Liver (tissue), 9 donors: ENCODE measurements around the gene CHSY1. TPM values are rescaled to one million over a fixed set of nuclear protein-coding genes. Genes with fewer than 3 reads are reported as not detected.

Experiments used
- DNase-seq: peaks from one replicate; pipeline ENCODE4 v3.0.0-alpha.2; 2017; ENCODE audit warnings: low spot score
- H3K27ac ChIP-seq, 2 donors: one replicate each; pipeline ENCODE4 v1.7.0; 2013; ENCODE audit warnings: inconsistent platforms in 2 of 2, low read length in 2 of 2, control low read depth in 1 of 2, low read depth in 1 of 2, mild to moderate bottlenecking in 1 of 2
- H3K27me3 ChIP-seq, 4 donors: one replicate each; pipeline versions ENCODE4 v1.6.1 to v1.7.0; 2013; ENCODE audit warnings: low read length in 3 of 4, inconsistent platforms in 1 of 4, mild to moderate bottlenecking in 1 of 4, moderate library complexity in 1 of 4; ENCODE audit not compliant: control insufficient read depth in 4 of 4, insufficient read depth in 4 of 4
- H3K36me3 ChIP-seq, 4 donors: one replicate each; pipeline versions ENCODE4 v1.6.1 to v1.7.0; 2013; ENCODE audit warnings: low read length in 3 of 4, mild to moderate bottlenecking in 3 of 4, low read depth in 1 of 4, moderate library complexity in 1 of 4; ENCODE audit not compliant: control insufficient read depth in 4 of 4, insufficient read depth in 3 of 4
- H3K4me1 ChIP-seq, 4 donors: one replicate each; pipeline versions ENCODE4 v1.6.1 to v1.7.0; 2013; ENCODE audit warnings: low read length in 3 of 4, mild to moderate bottlenecking in 3 of 4, moderate library complexity in 1 of 4; ENCODE audit not compliant: control insufficient read depth in 4 of 4, insufficient read depth in 4 of 4
- H3K4me3 ChIP-seq, 3 donors: one replicate each; pipeline versions ENCODE4 v1.6.1 to v1.7.0; 2013; ENCODE audit warnings: low read length in 3 of 3, control low read depth in 1 of 3, low read depth in 1 of 3, mild to moderate bottlenecking in 1 of 3
- H3K9ac ChIP-seq, 2 donors: one replicate each; pipeline ENCODE4 v1.7.0; 2013; ENCODE audit warnings: low read length in 2 of 2, mild to moderate bottlenecking in 2 of 2, moderate library complexity in 2 of 2, control low read depth in 1 of 2, low read depth in 1 of 2
- H3K9me3 ChIP-seq, 4 donors: one replicate each; pipeline versions ENCODE4 v1.6.1 to v1.7.0; 2013; ENCODE audit warnings: low read length in 3 of 4; ENCODE audit not compliant: control insufficient read depth in 4 of 4
- EGR1 ChIP-seq, 2 donors: IDR thresholded peaks; 2 replicates each; pipeline ENCODE4 v1.6.1; 2016 to 2018; ENCODE audit warnings: antibody characterized with exemption in 2 of 2, low read depth in 2 of 2
- FOXA1 ChIP-seq: IDR thresholded peaks from 2 replicates; pipeline ENCODE4 v1.6.1; 2016; ENCODE audit warnings: antibody characterized with exemption
- FOXA2 ChIP-seq: IDR thresholded peaks from 2 replicates; pipeline ENCODE4 v1.6.1; 2016; ENCODE audit warnings: antibody characterized with exemption
- GABPA ChIP-seq, 2 donors: IDR thresholded peaks in 1 of 2; conservative IDR thresholded peaks in 1 of 2; 2 replicates each; pipeline ENCODE4 v1.6.1; 2016; ENCODE audit warnings: antibody characterized with exemption in 2 of 2, mild to moderate bottlenecking in 1 of 2, moderate library complexity in 1 of 2
- HNF4G ChIP-seq: IDR thresholded peaks from 2 replicates; pipeline ENCODE4 v1.6.1; 2016; ENCODE audit warnings: antibody characterized with exemption
- NR2F2 ChIP-seq: IDR thresholded peaks from 2 replicates; pipeline ENCODE4 v1.6.1; 2016; ENCODE audit warnings: antibody characterized with exemption
- RAD21 ChIP-seq, 2 donors: IDR thresholded peaks; 2 replicates each; pipeline ENCODE4 v1.6.1; 2016; ENCODE audit warnings: antibody characterized with exemption in 2 of 2, mild to moderate bottlenecking in 2 of 2
- RXRA ChIP-seq, 2 donors: IDR thresholded peaks; 2 replicates each; pipeline ENCODE4 v1.6.1; 2017 to 2018; ENCODE audit warnings: antibody characterized with exemption in 2 of 2, mild to moderate bottlenecking in 1 of 2
- TAF1 ChIP-seq: conservative IDR thresholded peaks from 2 replicates; pipeline ENCODE4 v1.6.1; 2016; ENCODE audit warnings: antibody characterized with exemption, mild to moderate bottlenecking
- YY1 ChIP-seq: IDR thresholded peaks from 2 replicates; pipeline ENCODE4 v1.6.1; 2016; ENCODE audit warnings: antibody characterized with exemption, mild to moderate bottlenecking
- ZBTB33 ChIP-seq: IDR thresholded peaks from 2 replicates; pipeline ENCODE4 v1.6.1; 2016; ENCODE audit warnings: antibody characterized with exemption
- WGBS: extraction: QIAGEN DNeasy Blood & Tissue Kit; methylation state at CpG from one replicate; pipeline ENCODE4 v1.1.7; 2013; 5-methylcytosine and 5-hydroxymethylcytosine counted together
- polyA plus RNA-seq, 2 donors: library from polyadenylated mRNA; stranded (reverse) in 1 of 2; unstranded in 1 of 2; fragments of 200-250 nt in 1 of 2; fragments of >200 nt in 1 of 2; fragmentation: Nextera tagmentation in 1 of 2; extraction: Ambion mirVana in 1 of 2; gene quantifications; one replicate each; pipeline versions ENCODE4 v1.2.1 to v1.2.3, GENCODE V29; 2013 to 2015
- total RNA-seq, 2 donors: library from RNA; depleted of rRNA; stranded (reverse); fragments of >200 nt; gene quantifications; one replicate each; pipeline ENCODE4 v1.2.3, GENCODE V29; 2014
- TF ChIP-seq, protein P1 (sequence below): IDR thresholded peaks from 2 replicates; pipeline ENCODE4 v1.6.1; 2016; ENCODE audit warnings: antibody characterized with exemption
- TF ChIP-seq, protein P2 (sequence below): fragments of 150-350 bp; IDR thresholded peaks from 2 replicates; pipeline ENCODE4 v1.5.1; 2017; ENCODE audit warnings: improper control_type of control experiment, low read depth, low read length; ENCODE audit not compliant: missing input control
- TF ChIP-seq, protein P3 (sequence below): IDR thresholded peaks from 2 replicates; pipeline ENCODE4 v1.6.1; 2016; ENCODE audit warnings: antibody characterized with exemption, mild to moderate bottlenecking
- TF ChIP-seq, protein P4 (sequence below): IDR thresholded peaks from 2 replicates; pipeline ENCODE4 v1.6.1; 2016; ENCODE audit warnings: antibody characterized with exemption
- donor health status: healthy.
- donor health status: healthy.
- donor health status: healthy.
- donor health status: healthy.
- donor health status: healthy.

Gene CHSY1
- total and polyA plus RNA-seq, 4 donors, result 1.4 to 12.3 (median 6.6) TPM

GRCh38 chr15:101277943-101278564, 26.2 kb upstream of the CHSY1 start:
- peak overlapping the region in 2 of 3 donors; percentile 60 to 86 for H3K4me3 ChIP-seq
- no peak overlapping the region for H3K9ac ChIP-seq
- H3K27ac ChIP-seq, result peak overlapping the region; percentile 41 to 86
- H3K36me3 ChIP-seq, result peaks cover 8 to 42% (median 34%) of the 10 kb centered on the region in 4 donors
- TF ChIP-seq RXRA (IDR thresholded peaks at IDR 0.05), result no peak
- no peak for TF ChIP-seq RAD21 (IDR thresholded peaks at IDR 0.05)
- TF ChIP-seq FOXA2, result no peak
- TF ChIP-seq, protein P1, sequence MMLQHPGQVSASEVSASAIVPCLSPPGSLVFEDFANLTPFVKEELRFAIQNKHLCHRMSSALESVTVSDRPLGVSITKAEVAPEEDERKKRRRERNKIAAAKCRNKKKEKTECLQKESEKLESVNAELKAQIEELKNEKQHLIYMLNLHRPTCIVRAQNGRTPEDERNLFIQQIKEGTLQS, result no peak
- TF ChIP-seq ZBTB33, result no peak
- TF ChIP-seq GABPA (IDR thresholded peaks at IDR 0.05 in 1 of 2, conservative IDR thresholded peaks at IDR 0.05 in 1 of 2), result no peak
- TF ChIP-seq, protein P2, sequence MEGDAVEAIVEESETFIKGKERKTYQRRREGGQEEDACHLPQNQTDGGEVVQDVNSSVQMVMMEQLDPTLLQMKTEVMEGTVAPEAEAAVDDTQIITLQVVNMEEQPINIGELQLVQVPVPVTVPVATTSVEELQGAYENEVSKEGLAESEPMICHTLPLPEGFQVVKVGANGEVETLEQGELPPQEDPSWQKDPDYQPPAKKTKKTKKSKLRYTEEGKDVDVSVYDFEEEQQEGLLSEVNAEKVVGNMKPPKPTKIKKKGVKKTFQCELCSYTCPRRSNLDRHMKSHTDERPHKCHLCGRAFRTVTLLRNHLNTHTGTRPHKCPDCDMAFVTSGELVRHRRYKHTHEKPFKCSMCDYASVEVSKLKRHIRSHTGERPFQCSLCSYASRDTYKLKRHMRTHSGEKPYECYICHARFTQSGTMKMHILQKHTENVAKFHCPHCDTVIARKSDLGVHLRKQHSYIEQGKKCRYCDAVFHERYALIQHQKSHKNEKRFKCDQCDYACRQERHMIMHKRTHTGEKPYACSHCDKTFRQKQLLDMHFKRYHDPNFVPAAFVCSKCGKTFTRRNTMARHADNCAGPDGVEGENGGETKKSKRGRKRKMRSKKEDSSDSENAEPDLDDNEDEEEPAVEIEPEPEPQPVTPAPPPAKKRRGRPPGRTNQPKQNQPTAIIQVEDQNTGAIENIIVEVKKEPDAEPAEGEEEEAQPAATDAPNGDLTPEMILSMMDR, result no peak
- TF ChIP-seq, protein P3, sequence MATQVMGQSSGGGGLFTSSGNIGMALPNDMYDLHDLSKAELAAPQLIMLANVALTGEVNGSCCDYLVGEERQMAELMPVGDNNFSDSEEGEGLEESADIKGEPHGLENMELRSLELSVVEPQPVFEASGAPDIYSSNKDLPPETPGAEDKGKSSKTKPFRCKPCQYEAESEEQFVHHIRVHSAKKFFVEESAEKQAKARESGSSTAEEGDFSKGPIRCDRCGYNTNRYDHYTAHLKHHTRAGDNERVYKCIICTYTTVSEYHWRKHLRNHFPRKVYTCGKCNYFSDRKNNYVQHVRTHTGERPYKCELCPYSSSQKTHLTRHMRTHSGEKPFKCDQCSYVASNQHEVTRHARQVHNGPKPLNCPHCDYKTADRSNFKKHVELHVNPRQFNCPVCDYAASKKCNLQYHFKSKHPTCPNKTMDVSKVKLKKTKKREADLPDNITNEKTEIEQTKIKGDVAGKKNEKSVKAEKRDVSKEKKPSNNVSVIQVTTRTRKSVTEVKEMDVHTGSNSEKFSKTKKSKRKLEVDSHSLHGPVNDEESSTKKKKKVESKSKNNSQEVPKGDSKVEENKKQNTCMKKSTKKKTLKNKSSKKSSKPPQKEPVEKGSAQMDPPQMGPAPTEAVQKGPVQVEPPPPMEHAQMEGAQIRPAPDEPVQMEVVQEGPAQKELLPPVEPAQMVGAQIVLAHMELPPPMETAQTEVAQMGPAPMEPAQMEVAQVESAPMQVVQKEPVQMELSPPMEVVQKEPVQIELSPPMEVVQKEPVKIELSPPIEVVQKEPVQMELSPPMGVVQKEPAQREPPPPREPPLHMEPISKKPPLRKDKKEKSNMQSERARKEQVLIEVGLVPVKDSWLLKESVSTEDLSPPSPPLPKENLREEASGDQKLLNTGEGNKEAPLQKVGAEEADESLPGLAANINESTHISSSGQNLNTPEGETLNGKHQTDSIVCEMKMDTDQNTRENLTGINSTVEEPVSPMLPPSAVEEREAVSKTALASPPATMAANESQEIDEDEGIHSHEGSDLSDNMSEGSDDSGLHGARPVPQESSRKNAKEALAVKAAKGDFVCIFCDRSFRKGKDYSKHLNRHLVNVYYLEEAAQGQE, result no peak
- TF ChIP-seq YY1, result no peak
- TF ChIP-seq TAF1, result no peak
- TF ChIP-seq, protein P4, sequence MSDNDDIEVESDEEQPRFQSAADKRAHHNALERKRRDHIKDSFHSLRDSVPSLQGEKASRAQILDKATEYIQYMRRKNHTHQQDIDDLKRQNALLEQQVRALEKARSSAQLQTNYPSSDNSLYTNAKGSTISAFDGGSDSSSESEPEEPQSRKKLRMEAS, result no peak
- no peak for TF ChIP-seq HNF4G
- TF ChIP-seq FOXA1, result no peak
- TF ChIP-seq NR2F2, result no peak
- no peak for TF ChIP-seq EGR1 (IDR thresholded peaks at IDR 0.05; ENCODE audit: low read depth in 2 of 2)
- no peaks in the 10 kb centered on the region for H3K27me3 ChIP-seq
- no peaks in the 10 kb centered on the region for H3K9me3 ChIP-seq
- no peak for DNase-seq
- peaks cover 2 to 28% (median 14%) of the 10 kb centered on the region in 4 donors for H3K4me1 ChIP-seq
- WGBS, result 84% methylated on average over 12 of the region's 12 CpGs
